Activated gamma-delta T cell treated with Interleukin-2 at 50 U/mL for 16 hours (primary cell): ENCODE results near the gene FAF1.

ENCODE experiments used
- DNase-seq: peaks from one replicate; pipeline ENCODE4 v3.0.0-alpha.2; 2020

The FAF1 gene

GRCh38 chr1:50473513-50473912 is 486.6 kb downstream of the FAF1 start:
- DNase-seq: no peak

- no peak for DNase-seq
Observed at GRCh38 chr1:50471967-50472366, 488.1 kb downstream of the FAF1 start.

DNA sequence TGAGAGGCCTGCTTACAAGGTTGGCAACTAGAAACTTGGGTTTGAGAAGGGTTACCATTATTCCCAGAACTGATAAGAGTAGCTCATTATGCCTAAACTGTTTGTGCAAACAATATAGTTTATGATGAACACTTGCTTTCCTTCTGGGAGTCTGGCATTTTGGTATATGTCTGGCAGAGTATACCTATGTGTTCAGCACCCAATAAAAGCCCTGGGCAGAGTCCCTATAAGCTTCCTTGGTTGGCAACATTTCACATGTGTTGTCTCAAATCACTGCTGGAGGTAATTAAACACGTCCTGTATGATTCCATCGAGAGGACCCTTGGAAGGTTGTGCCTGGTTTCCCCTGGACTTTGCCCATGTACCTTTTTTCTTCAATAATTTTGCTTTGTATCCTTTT is 497.1 kb downstream of the FAF1 start:
- no peak for DNase-seq

DNA sequence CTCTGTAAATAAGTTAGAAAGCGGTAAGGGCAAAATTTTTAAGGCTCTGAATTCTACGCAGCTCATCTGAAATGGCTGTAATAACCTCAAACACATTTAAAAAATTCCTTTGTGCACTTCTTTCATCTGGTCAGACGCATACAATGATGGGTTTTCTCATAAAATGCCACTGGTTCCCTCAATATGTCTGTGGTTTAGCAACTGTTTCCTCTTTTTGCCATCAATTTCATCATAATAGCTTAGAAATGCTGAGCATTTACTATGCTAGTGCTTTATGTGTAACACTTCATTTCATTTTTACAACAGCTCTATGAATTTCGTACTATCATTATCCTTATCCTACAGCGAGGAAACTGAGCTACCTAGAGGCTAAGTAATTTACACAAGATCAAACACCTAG is 501.6 kb downstream of the FAF1 start:
- DNase-seq: no peak

- DNase-seq: no peak
Observed at GRCh38 chr1:50454911-50455310, 505.2 kb downstream of the FAF1 start.

DNA sequence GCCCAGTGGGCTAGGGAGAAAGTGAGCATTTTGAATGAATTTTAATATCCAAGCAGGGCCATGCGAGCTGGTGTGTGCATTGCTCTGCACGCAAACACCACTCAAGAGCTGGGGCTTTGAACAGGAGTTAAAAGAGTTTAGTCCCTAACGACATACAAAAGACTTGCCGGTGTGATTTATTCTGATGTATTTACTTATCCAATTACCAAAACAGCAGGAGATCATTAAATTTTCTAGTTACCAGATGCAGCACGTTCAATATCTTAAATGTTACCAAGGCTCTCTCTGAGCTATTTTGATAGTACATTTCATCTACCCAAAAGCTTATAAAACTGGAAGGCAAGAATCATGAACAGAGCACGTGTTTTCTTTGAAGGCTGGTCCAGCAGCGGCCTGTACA is 506.8 kb downstream of the FAF1 start:
- no peak for DNase-seq

GRCh38 chr1:50452700-50453099 is 507.4 kb downstream of the FAF1 start:
- DNase-seq: no peak

GRCh38 chr1:50450861-50451653 is 509.0 kb downstream of the FAF1 start:
- no peak for DNase-seq

- no peak for DNase-seq
Observed at GRCh38 chr1:50447961-50448360, 512.1 kb downstream of the FAF1 start.

- DNase-seq: no peak
Observed at GRCh38 chr1:50441183-50441582, 518.9 kb downstream of the FAF1 start.

DNA sequence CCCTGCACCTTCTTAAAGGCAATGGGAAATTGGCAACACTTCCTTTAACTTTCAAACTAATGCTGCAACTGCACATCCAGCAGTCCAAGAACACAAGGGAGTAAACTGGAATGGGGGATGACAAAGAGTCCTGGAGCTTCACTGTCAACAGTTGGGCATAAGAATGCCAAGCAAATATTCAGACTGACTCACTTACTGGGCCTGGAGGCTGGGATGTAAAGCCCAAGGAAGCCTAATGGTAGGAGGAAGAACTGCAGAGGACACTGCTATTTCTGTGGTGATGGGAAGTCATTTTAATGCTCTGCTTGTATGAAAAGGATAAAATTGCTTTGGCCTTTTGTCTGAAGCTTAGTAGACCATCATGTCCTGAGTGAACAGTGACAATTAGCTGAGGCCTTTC is 521.1 kb downstream of the FAF1 start:
- DNase-seq: no peak

GRCh38 chr1:50436489-50436888 is 523.6 kb downstream of the FAF1 start:
- no peak for DNase-seq

GRCh38 chr1:50430010-50430405 is 530.1 kb downstream of the FAF1 start:
- DNase-seq: no peak

GRCh38 chr1:50427818-50428779 is 532.0 kb downstream of the FAF1 start:
- DNase-seq: no peak

DNA sequence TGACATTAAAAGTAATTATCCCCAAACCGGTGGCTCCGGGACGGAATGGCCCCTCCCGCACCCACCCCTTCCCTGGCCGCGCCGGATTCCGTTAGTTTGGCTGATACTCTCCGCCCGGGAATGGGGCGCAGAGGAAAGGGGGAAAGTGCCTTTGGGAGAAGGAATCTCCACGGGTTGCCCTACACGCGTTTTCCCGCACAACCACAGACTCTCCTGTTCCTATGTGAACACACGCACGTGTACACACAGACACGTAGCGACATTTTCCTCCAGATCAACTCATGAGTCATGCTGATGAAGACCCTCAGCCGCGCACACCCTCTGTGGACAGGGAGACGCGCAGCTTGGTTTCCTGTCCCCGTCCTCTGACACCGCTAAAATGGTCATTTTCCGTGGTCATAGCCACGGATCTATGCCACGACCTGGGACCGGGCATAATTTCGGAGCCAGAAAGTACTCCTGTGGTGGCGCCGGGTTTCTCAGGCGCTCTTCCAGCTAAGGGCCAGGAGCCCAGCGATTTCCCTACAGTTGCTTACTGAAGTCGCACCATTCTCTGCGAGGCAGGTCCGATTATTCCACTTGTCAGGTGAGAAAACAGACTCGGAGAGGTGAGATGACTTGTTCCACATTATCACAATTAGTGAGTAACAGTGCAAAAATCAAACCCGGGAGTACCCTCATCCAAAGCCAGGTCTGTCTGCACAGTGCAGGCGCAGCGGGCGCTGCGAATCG is 532.8 kb downstream of the FAF1 start:
- no peak for DNase-seq

GRCh38 chr1:50426702-50427085 is 533.4 kb downstream of the FAF1 start:
- no peak for DNase-seq

GRCh38 chr1:50426108-50426700 is 533.9 kb downstream of the FAF1 start:
- no peak for DNase-seq

- no peak for DNase-seq
Observed at GRCh38 chr1:50425376-50426107, 534.5 kb downstream of the FAF1 start.

GRCh38 chr1:50424884-50425375 is 535.1 kb downstream of the FAF1 start:
- DNase-seq: no peak

GRCh38 chr1:50424045-50424883 is 535.8 kb downstream of the FAF1 start:
- DNase-seq: no peak

DNA sequence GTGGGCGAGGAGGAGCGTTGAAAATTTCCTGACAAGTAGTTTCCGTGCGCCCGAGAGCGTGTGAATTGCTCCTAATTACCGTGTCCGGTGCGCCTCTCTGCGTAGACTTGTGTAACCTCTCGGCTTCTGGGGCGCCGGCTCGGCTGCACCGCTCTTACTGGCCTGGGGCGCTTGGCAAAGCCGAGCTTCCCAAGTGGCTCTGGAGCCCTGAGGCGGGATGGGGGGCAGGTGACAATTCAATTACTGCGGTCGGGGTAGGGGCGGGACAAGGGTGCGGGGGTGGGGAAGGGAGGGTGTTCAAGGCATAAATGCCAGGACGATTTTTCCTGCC is 536.4 kb downstream of the FAF1 start:
- DNase-seq: no peak
